A549 (cell line): Measurements from ENCODE around the gene ZNF423.

ENCODE experiments used
- EP300 ChIP-seq, 2 experiments: fragments of >200 bp; sonication (Bioruptor Twin); formaldehyde crosslinking; IDR thresholded peaks; 2 replicates in 1 of 2; 3 replicates in 1 of 2; pipeline ENCODE4 v1.6.1; 2016 to 2017
- HOXB13 ChIP-seq: fragments of 250-450 bp; sonication (Bioruptor Pico); IDR thresholded peaks from 2 replicates; pipeline ENCODE4 v1.5.0; 2020; ENCODE audit warnings: low read depth, mild to moderate bottlenecking, moderate library complexity
- NPAS2 ChIP-seq: fragments of 250-450 bp; sonication (Bioruptor Pico); IDR thresholded peaks from 2 replicates; pipeline ENCODE4 v1.8.0; 2022; ENCODE audit warnings: mild to moderate bottlenecking, moderate library complexity, borderline replicate concordance
- PHF8 ChIP-seq: fragments of 200-600 bp; sonication (generic); IDR thresholded peaks from 2 replicates; pipeline ENCODE4 v1.6.1; 2016; ENCODE audit warnings: low read depth, mild to moderate bottlenecking, antibody characterized with exemption, moderate library complexity, borderline replicate concordance
- POLR2A ChIP-seq: IDR thresholded peaks from 2 replicates; pipeline ENCODE4 v1.6.1; 2012; ENCODE audit warnings: mild to moderate bottlenecking, low read length
- RAD21 ChIP-seq, 2 experiments: fragments of >200 bp in 1 of 2; sonication (Bioruptor Twin) in 1 of 2; formaldehyde crosslinking in 1 of 2; IDR thresholded peaks in 1 of 2; conservative IDR thresholded peaks in 1 of 2; 2 replicates in 1 of 2; 3 replicates in 1 of 2; pipeline ENCODE4 v1.6.1; 2012 to 2018; ENCODE audit warnings: inconsistent platforms in 1 of 2
- RFX5 ChIP-seq: fragments of 450-650 bp; IDR thresholded peaks from 2 replicates; pipeline ENCODE4 v1.7.1; 2014; ENCODE audit warnings: antibody characterized with exemption, mild to moderate bottlenecking, moderate library complexity
- TF ChIP-seq, protein P1 (sequence below): fragments of >200 bp; sonication (Bioruptor Twin); formaldehyde crosslinking; IDR thresholded peaks from 3 replicates; pipeline ENCODE4 v1.5.1; 2016
- TF ChIP-seq, protein P2 (sequence below): IDR thresholded peaks from 2 replicates; pipeline ENCODE4 v1.6.1; 2012

- TF ChIP-seq, protein P1, sequence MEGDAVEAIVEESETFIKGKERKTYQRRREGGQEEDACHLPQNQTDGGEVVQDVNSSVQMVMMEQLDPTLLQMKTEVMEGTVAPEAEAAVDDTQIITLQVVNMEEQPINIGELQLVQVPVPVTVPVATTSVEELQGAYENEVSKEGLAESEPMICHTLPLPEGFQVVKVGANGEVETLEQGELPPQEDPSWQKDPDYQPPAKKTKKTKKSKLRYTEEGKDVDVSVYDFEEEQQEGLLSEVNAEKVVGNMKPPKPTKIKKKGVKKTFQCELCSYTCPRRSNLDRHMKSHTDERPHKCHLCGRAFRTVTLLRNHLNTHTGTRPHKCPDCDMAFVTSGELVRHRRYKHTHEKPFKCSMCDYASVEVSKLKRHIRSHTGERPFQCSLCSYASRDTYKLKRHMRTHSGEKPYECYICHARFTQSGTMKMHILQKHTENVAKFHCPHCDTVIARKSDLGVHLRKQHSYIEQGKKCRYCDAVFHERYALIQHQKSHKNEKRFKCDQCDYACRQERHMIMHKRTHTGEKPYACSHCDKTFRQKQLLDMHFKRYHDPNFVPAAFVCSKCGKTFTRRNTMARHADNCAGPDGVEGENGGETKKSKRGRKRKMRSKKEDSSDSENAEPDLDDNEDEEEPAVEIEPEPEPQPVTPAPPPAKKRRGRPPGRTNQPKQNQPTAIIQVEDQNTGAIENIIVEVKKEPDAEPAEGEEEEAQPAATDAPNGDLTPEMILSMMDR: no peak
- no peak for TF ChIP-seq POLR2A
- TF ChIP-seq, protein P2, sequence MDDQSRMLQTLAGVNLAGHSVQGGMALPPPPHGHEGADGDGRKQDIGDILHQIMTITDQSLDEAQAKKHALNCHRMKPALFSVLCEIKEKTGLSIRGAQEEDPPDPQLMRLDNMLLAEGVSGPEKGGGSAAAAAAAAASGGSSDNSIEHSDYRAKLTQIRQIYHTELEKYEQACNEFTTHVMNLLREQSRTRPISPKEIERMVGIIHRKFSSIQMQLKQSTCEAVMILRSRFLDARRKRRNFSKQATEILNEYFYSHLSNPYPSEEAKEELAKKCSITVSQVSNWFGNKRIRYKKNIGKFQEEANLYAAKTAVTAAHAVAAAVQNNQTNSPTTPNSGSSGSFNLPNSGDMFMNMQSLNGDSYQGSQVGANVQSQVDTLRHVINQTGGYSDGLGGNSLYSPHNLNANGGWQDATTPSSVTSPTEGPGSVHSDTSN: no peak
- no peak for TF ChIP-seq RFX5
- no peak for TF ChIP-seq PHF8
- TF ChIP-seq RAD21 (conservative IDR thresholded peaks at IDR 0.05 in 1 of 2, IDR thresholded peaks at IDR 0.05 in 1 of 2): no peak
- no peak for TF ChIP-seq HOXB13 (CRISPR knock-in tag)
- TF ChIP-seq NPAS2 (CRISPR knock-in tag): no peak
- TF ChIP-seq EP300 (IDR thresholded peaks at IDR 0.05): no peak
These were observed 382.8 kb downstream of the ZNF423 start for GRCh38 chr16:49473131-49473530.
